A549 treated with CORT108297 at 1 μM for 4 hours (cell line): Measurements from ENCODE around the gene IFT81. TPM values are rescaled to one million over a fixed set of nuclear protein-coding genes. Genes with fewer than 3 reads are reported as not detected.

Source experiments
- total RNA-seq: library from RNA; stranded (reverse); fragments of 200-300 nt; extraction: Qiagen RNA extraction; gene quantifications from 5 replicates; pipeline ENCODE4 v1.2.3, GENCODE V29; 2022

The IFT81 gene, protein sequence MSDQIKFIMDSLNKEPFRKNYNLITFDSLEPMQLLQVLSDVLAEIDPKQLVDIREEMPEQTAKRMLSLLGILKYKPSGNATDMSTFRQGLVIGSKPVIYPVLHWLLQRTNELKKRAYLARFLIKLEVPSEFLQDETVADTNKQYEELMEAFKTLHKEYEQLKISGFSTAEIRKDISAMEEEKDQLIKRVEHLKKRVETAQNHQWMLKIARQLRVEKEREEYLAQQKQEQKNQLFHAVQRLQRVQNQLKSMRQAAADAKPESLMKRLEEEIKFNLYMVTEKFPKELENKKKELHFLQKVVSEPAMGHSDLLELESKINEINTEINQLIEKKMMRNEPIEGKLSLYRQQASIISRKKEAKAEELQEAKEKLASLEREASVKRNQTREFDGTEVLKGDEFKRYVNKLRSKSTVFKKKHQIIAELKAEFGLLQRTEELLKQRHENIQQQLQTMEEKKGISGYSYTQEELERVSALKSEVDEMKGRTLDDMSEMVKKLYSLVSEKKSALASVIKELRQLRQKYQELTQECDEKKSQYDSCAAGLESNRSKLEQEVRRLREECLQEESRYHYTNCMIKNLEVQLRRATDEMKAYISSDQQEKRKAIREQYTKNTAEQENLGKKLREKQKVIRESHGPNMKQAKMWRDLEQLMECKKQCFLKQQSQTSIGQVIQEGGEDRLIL
- total RNA-seq, result 13.8 to 28.1 TPM (median 21.0 TPM) in 5 replicates

DNA sequence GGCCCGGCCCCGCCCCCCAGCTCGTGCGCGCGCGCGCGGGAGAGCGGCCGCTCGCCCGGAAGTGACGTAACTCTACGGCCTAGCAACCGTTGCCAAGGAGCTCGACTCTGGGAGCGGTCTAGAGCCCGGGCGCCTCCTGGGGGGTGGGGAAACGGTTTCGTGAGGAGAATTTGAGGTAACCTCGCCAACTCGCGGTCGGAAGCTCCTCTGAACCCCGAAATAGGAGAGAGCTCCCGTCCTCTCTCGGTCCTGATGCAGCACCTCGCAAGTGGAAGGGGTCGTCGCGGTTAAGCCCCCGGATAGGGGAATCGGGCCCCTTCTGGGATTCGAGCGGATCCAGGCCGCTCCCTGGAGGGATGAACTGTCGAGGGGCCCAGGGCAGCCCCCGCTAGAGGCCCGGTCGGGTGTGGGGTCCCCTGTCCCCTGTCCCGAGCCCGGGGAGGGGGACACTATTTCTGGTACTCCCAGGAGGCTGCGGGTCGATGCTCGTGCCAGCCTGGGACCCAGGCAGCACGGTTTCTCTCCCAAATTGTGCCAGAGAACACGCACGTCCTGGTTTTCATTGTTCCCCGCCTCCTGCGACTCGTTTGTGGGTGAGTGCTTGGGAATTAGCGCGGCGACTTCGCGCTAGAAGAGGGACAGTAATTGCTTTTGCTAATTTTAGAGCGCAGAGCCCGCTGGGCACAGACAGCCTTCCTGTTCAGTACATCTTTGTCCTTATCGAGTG, at the start of gene IFT81:
Gene IFT81 (plus strand): TSS at position 89 of the 727 bp plus-strand sequence. CDS start 3,024 bp downstream, outside the sequence.

Other genes with a start within 250 kb of the IFT81 start
- gene GLTP, start 243.8 kb upstream of the IFT81 start, total RNA-seq, result 19.2 to 21.6 TPM (median 19.9 TPM) in 5 replicates
- gene TCHP, start 224.1 kb upstream of the IFT81 start, total RNA-seq, result 14.8 to 18.9 TPM (median 18.0 TPM) in 5 replicates
- 16.6 to 21.7 TPM (median 20.1 TPM) in 5 replicates for gene GIT2, start 128.0 kb upstream of the IFT81 start, total RNA-seq
- 14.6 to 23.0 TPM (median 17.9 TPM) in 5 replicates for gene ANKRD13A, start 124.9 kb upstream of the IFT81 start, total RNA-seq
- gene C12orf76, start 75.8 kb upstream of the IFT81 start, total RNA-seq, result 6.6 to 8.4 TPM (median 7.7 TPM) in 5 replicates
- gene ATP2A2, start 156.9 kb downstream of the IFT81 start, total RNA-seq, result 268 to 351 TPM (median 326 TPM) in 5 replicates